Endodermal cell (in vitro differentiated cells): ENCODE data around the gene VANGL2. TPM values are rescaled to one million over a fixed set of nuclear protein-coding genes. Genes with fewer than 3 reads are reported as not detected.

Source experiments
- DNase-seq: peaks from one replicate; pipeline ENCODE4 v3.0.0-alpha.2; 2017
- H3K27ac ChIP-seq: 2 replicates; pipeline ENCODE4 v1.5.1; 2013; ENCODE audit warnings: mild to moderate bottlenecking, low read depth, low read length, moderate library complexity
- H3K27me3 ChIP-seq: 2 replicates; pipeline ENCODE4 v1.6.1; 2013; ENCODE audit warnings: mild to moderate bottlenecking, low read length, moderate library complexity; ENCODE audit not compliant: insufficient read depth, control insufficient read depth, poor library complexity, severe bottlenecking
- H3K36me3 ChIP-seq: 2 replicates; pipeline ENCODE4 v1.7.0; 2013; ENCODE audit warnings: mild to moderate bottlenecking, low read length, moderate library complexity; ENCODE audit not compliant: control insufficient read depth, insufficient read depth
- H3K4me1 ChIP-seq: one replicate; pipeline ENCODE4 v1.7.0; 2013; ENCODE audit warnings: low read length; ENCODE audit not compliant: control insufficient read depth, insufficient read depth
- H3K4me3 ChIP-seq: 2 replicates; pipeline ENCODE4 v1.5.1; 2013; ENCODE audit warnings: mild to moderate bottlenecking, low read length, moderate library complexity
- H3K9ac ChIP-seq: 2 replicates; pipeline ENCODE4 v1.6.1; 2013; ENCODE audit warnings: mild to moderate bottlenecking, low read length, moderate library complexity; ENCODE audit not compliant: poor library complexity, severe bottlenecking; ENCODE audit errors: extremely low read depth
- H3K9me3 ChIP-seq: 2 replicates; pipeline ENCODE4 v1.6.1; 2013; ENCODE audit warnings: mild to moderate bottlenecking, low read length, moderate library complexity; ENCODE audit not compliant: control insufficient read depth
- H3K27ac Mint-ChIP-seq: 2 replicates; pipeline ENCODE4 v1.8.0; 2020; ENCODE audit warnings: mixed read lengths
- H3K27me3 Mint-ChIP-seq: 2 replicates; pipeline ENCODE4 v1.8.0; 2021; ENCODE audit warnings: mild to moderate bottlenecking, mixed read lengths; ENCODE audit not compliant: insufficient read depth
- H3K36me3 Mint-ChIP-seq: 2 replicates; pipeline ENCODE4 v1.8.0; 2020; ENCODE audit warnings: low read depth, mixed read lengths
- H3K4me1 Mint-ChIP-seq: 2 replicates; pipeline ENCODE4 v1.8.0; 2020; ENCODE audit warnings: mixed read lengths
- H3K4me3 Mint-ChIP-seq: 2 replicates; pipeline ENCODE4 v1.8.0; 2020; ENCODE audit warnings: mild to moderate bottlenecking, moderate library complexity, mixed read lengths
- H3K9me3 Mint-ChIP-seq: 2 replicates; pipeline ENCODE4 v1.8.0; 2020; ENCODE audit warnings: mild to moderate bottlenecking, mixed read lengths
- WGBS, 2 experiments: methylation state at CpG; one replicate each; pipeline versions ENCODE4 v1.1.5 to v1.1.7; 2013; ENCODE audit warnings: missing lambda C conversion rate in 2 of 2, mixed read lengths in 1 of 2; ENCODE audit not compliant: insufficient coverage in 1 of 2, insufficient read length in 1 of 2; 5-methylcytosine and 5-hydroxymethylcytosine counted together
- total RNA-seq, 2 donors: library from RNA; stranded (reverse); fragmentation: NEBNext Ultra II Directional in 1 of 2; extraction: Animal tissue kit (Norgen Biotek cat#: 25700) in 1 of 2; gene quantifications; 2 replicates in 1 of 2; 3 replicates in 1 of 2; pipeline ENCODE4 v1.2.1, GENCODE V29; 2021
- TF ChIP-seq, protein P1 (sequence below): fragments of 200-600 bp; sonication (generic); conservative IDR thresholded peaks from 2 replicates; pipeline ENCODE4 v1.5.0; 2021; ENCODE audit warnings: antibody characterized with exemption, mild to moderate bottlenecking

The VANGL2 gene
- total RNA-seq, 2 donors from 2014 or later: 62.5 to 67.5 TPM

- Histone ChIP-seq H3K36me3 (no peaks in the 10 kb centered on the region), H3K9ac (no peak overlapping the region), H3K4me3 (no peak overlapping the region), H3K9me3 (no peaks in the 10 kb centered on the region), H3K27ac (no peak overlapping the region), H3K27me3 (no peaks in the 10 kb centered on the region), H3K4me1 (no peaks in the 10 kb centered on the region)
- no peaks in the 10 kb centered on the region for H3K4me1 Mint-ChIP-seq
- no peaks in the 10 kb centered on the region for H3K9me3 Mint-ChIP-seq
- no peaks in the 10 kb centered on the region for H3K36me3 Mint-ChIP-seq
- TF ChIP-seq, protein P1, sequence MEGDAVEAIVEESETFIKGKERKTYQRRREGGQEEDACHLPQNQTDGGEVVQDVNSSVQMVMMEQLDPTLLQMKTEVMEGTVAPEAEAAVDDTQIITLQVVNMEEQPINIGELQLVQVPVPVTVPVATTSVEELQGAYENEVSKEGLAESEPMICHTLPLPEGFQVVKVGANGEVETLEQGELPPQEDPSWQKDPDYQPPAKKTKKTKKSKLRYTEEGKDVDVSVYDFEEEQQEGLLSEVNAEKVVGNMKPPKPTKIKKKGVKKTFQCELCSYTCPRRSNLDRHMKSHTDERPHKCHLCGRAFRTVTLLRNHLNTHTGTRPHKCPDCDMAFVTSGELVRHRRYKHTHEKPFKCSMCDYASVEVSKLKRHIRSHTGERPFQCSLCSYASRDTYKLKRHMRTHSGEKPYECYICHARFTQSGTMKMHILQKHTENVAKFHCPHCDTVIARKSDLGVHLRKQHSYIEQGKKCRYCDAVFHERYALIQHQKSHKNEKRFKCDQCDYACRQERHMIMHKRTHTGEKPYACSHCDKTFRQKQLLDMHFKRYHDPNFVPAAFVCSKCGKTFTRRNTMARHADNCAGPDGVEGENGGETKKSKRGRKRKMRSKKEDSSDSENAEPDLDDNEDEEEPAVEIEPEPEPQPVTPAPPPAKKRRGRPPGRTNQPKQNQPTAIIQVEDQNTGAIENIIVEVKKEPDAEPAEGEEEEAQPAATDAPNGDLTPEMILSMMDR: no peak
- H3K27ac Mint-ChIP-seq: no peak overlapping the region
- H3K27me3 Mint-ChIP-seq: no peaks in the 10 kb centered on the region
- DNase-seq: no peak
- WGBS, 2 experiments: 86% methylated on average over 1 of the region's 1 CpG; no CpG with 5 or more reads in 1 of the 2 experiments
- H3K4me3 Mint-ChIP-seq: no peak overlapping the region
These were observed 31.3 kb upstream of the VANGL2 start for GRCh38 chr1:160369087-160369486.

DNA sequence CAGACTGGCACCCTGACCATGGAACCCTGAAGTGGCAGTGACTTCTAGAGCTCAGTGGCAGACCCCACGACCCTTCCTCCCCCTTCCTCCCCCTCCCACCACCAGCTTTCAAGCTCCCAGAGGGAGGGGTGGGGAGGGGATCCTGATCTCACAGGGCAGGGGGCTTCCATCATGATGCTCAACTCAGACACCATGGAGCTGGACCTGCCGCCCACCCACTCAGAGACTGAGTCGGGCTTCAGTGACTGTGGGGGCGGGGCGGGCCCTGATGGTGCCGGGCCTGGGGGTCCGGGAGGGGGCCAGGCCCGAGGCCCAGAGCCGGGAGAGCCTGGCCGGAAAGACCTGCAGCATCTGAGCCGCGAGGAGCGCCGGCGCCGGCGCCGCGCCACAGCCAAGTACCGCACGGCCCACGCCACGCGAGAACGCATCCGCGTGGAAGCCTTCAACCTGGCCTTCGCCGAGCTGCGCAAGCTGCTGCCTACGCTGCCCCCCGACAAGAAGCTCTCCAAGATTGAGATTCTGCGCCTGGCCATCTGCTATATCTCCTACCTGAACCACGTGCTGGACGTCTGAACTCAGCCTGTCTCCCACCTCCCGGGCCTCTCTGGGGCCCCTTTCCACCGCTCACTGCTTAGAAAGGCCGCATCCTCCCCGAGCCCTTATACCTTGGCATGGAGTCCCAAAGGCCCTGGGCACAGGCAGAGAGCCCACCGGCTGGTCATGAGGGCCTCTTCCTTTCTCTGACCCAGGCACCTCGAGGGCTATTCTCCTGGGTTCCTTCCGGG, 29.6 kb upstream of the VANGL2 start:
- no peak overlapping the region for H3K27ac Mint-ChIP-seq
- H3K4me1 Mint-ChIP-seq: peaks cover 14% of the 10 kb centered on the region
- no peak overlapping the region for H3K27ac ChIP-seq
- H3K9ac ChIP-seq: no peak overlapping the region
- H3K4me1 ChIP-seq: peaks cover 5% of the 10 kb centered on the region
- no peaks in the 10 kb centered on the region for H3K9me3 ChIP-seq
- no peaks in the 10 kb centered on the region for H3K27me3 Mint-ChIP-seq
- TF ChIP-seq, protein P1: no peak
- H3K27me3 ChIP-seq: no peaks in the 10 kb centered on the region
- DNase-seq: no peak
- no peaks in the 10 kb centered on the region for H3K36me3 ChIP-seq
- no peaks in the 10 kb centered on the region for H3K9me3 Mint-ChIP-seq
- WGBS, 2 experiments: 93 to 94% methylated on average over 25 to 41 of the region's 42 CpGs
- H3K4me3 ChIP-seq: no peak overlapping the region
- no peak overlapping the region for H3K4me3 Mint-ChIP-seq
- H3K36me3 Mint-ChIP-seq: no peaks in the 10 kb centered on the region

DNA sequence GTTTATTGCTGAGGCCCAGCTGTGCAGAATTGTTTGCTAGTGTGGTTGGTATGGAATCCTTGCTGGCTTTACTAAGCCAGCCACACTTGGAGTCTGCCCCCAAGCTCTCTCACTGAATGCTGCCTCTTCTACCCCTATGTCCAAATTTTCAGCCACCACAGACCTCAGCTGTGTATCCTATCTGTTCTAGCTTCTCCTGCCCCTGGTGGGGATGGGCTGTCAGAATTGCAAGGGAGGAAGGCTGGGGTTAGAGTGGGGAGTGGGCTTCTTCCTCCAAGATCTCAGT, 29.1 kb upstream of the VANGL2 start:
- Histone ChIP-seq H3K9me3 (no peaks in the 10 kb centered on the region), H3K27ac (no peak overlapping the region), H3K36me3 (no peaks in the 10 kb centered on the region), H3K4me3 (no peak overlapping the region), H3K27me3 (no peaks in the 10 kb centered on the region), H3K4me1 (peaks cover 10% of the 10 kb centered on the region), H3K9ac (no peak overlapping the region)
- Mint-ChIP-seq H3K27ac (no peak overlapping the region), H3K4me1 (peaks cover 19% of the 10 kb centered on the region), H3K9me3 (no peaks in the 10 kb centered on the region), H3K36me3 (no peaks in the 10 kb centered on the region), H3K27me3 (no peaks in the 10 kb centered on the region), H3K4me3 (no peak overlapping the region)
- no peak for DNase-seq
- TF ChIP-seq, protein P1: no peak
